Skeletal muscle tissue (tissue), 4 donors: ENCODE results near the gene FBLN1. TPM values are rescaled to one million over a fixed set of nuclear protein-coding genes. Genes with fewer than 3 reads are reported as not detected.

Experiments used
- H3K27ac ChIP-seq: one replicate; pipeline ENCODE4 v1.7.0; 2013; ENCODE audit warnings: mild to moderate bottlenecking, low read depth, low read length, inconsistent platforms
- H3K27me3 ChIP-seq, 3 donors: one replicate each; pipeline ENCODE4 v1.7.0; 2013; ENCODE audit warnings: low read length in 3 of 3; ENCODE audit not compliant: control insufficient read depth in 3 of 3, insufficient read depth in 3 of 3
- H3K36me3 ChIP-seq, 3 donors: one replicate each; pipeline ENCODE4 v1.7.0; 2013; ENCODE audit warnings: low read length in 3 of 3; ENCODE audit not compliant: control insufficient read depth in 3 of 3, insufficient read depth in 3 of 3
- H3K4me1 ChIP-seq, 3 donors: one replicate each; pipeline ENCODE4 v1.7.0; 2013; ENCODE audit warnings: low read length in 3 of 3, mild to moderate bottlenecking in 3 of 3; ENCODE audit not compliant: control insufficient read depth in 3 of 3, insufficient read depth in 3 of 3
- H3K4me3 ChIP-seq, 3 donors: one replicate each; pipeline ENCODE4 v1.7.0; 2013; ENCODE audit warnings: low read length in 3 of 3
- H3K9ac ChIP-seq, 3 donors: one replicate each; pipeline ENCODE4 v1.7.0; 2013; ENCODE audit warnings: low read length in 3 of 3, mild to moderate bottlenecking in 3 of 3, moderate library complexity in 2 of 3, low read depth in 1 of 3
- H3K9me3 ChIP-seq, 3 donors: one replicate each; pipeline ENCODE4 v1.7.0; 2013; ENCODE audit warnings: low read length in 3 of 3; ENCODE audit not compliant: control insufficient read depth in 3 of 3
- total RNA-seq: library from RNA; depleted of rRNA; stranded (reverse); fragments of >200 nt; gene quantifications from one replicate; pipeline ENCODE4 v1.2.3, GENCODE V29; 2014
- donor health status: Osteomylitis.

Gene FBLN1
- total RNA-seq, 1 donor from 2014 or later: 105 TPM

GRCh38 chr22:45583504-45583903 is 80.8 kb downstream of the FBLN1 start:
- Histone ChIP-seq H3K9me3 (no peaks in the 10 kb centered on the region), H3K27ac (no peak overlapping the region), H3K27me3 (peaks cover 8 to 17% (median 11%) of the 10 kb centered on the region in 3 donors), H3K9ac (no peak overlapping the region), H3K4me3 (no peak overlapping the region), H3K4me1 (no peaks in the 10 kb centered on the region), H3K36me3 (peaks cover 0 to 2% (median 0%) of the 10 kb centered on the region in 3 donors)

- H3K27ac ChIP-seq: no peak overlapping the region
- no peaks in the 10 kb centered on the region for H3K9me3 ChIP-seq
- no peak overlapping the region for H3K4me3 ChIP-seq
- H3K4me1 ChIP-seq: no peaks in the 10 kb centered on the region
- H3K36me3 ChIP-seq: peaks cover 0 to 2% (median 0%) of the 10 kb centered on the region in 3 donors
- peaks cover 8 to 17% (median 11%) of the 10 kb centered on the region in 3 donors for H3K27me3 ChIP-seq
- no peak overlapping the region for H3K9ac ChIP-seq
These were observed 81.5 kb downstream of the FBLN1 start for GRCh38 chr22:45584121-45584570.

- Histone ChIP-seq H3K36me3 (peaks cover 0 to 3% (median 0%) of the 10 kb centered on the region in 3 donors), H3K4me1 (no peaks in the 10 kb centered on the region), H3K27me3 (peaks cover 11 to 17% (median 11%) of the 10 kb centered on the region in 3 donors), H3K27ac (no peak overlapping the region), H3K4me3 (no peak overlapping the region), H3K9ac (no peak overlapping the region), H3K9me3 (no peaks in the 10 kb centered on the region)
These were observed 82.1 kb downstream of the FBLN1 start for GRCh38 chr22:45584621-45585436.

- H3K4me1 ChIP-seq: no peaks in the 10 kb centered on the region
- no peak overlapping the region for H3K4me3 ChIP-seq
- no peak overlapping the region for H3K27ac ChIP-seq
- no peak overlapping the region for H3K9ac ChIP-seq
- peaks cover 11 to 13% (median 11%) of the 10 kb centered on the region in 3 donors for H3K27me3 ChIP-seq
- peaks cover 0 to 4% (median 0%) of the 10 kb centered on the region in 3 donors for H3K36me3 ChIP-seq
- no peaks in the 10 kb centered on the region for H3K9me3 ChIP-seq
These were observed 82.7 kb downstream of the FBLN1 start for GRCh38 chr22:45585437-45585755.

GRCh38 chr22:45585946-45586540 is 83.4 kb downstream of the FBLN1 start:
- Histone ChIP-seq H3K9me3 (no peaks in the 10 kb centered on the region), H3K4me3 (no peak overlapping the region), H3K27ac (no peak overlapping the region), H3K4me1 (no peaks in the 10 kb centered on the region), H3K27me3 (peaks cover 11 to 13% (median 11%) of the 10 kb centered on the region in 3 donors), H3K9ac (no peak overlapping the region), H3K36me3 (peaks cover 0 to 4% (median 0%) of the 10 kb centered on the region in 3 donors)

GRCh38 chr22:45586651-45587405 is 84.1 kb downstream of the FBLN1 start:
- Histone ChIP-seq H3K27me3 (peaks cover 11 to 13% (median 11%) of the 10 kb centered on the region in 3 donors), H3K4me3 (no peak overlapping the region), H3K9ac (no peak overlapping the region), H3K9me3 (no peaks in the 10 kb centered on the region), H3K4me1 (no peaks in the 10 kb centered on the region), H3K27ac (no peak overlapping the region), H3K36me3 (peaks cover 0 to 4% (median 0%) of the 10 kb centered on the region in 3 donors)

GRCh38 chr22:45587638-45588505 is 85.2 kb downstream of the FBLN1 start:
- no peak overlapping the region for H3K4me3 ChIP-seq
- H3K9me3 ChIP-seq: no peaks in the 10 kb centered on the region
- peaks cover 0 to 2% (median 0%) of the 10 kb centered on the region in 3 donors for H3K36me3 ChIP-seq
- no peak overlapping the region for H3K9ac ChIP-seq
- peaks cover 11 to 13% (median 11%) of the 10 kb centered on the region in 3 donors for H3K27me3 ChIP-seq
- no peaks in the 10 kb centered on the region for H3K4me1 ChIP-seq
- H3K27ac ChIP-seq: no peak overlapping the region

- Histone ChIP-seq H3K9ac (no peak overlapping the region), H3K36me3 (peaks cover 0 to 2% (median 0%) of the 10 kb centered on the region in 3 donors)
These were observed 86.9 kb downstream of the FBLN1 start for GRCh38 chr22:45589556-45589955.

GRCh38 chr22:45590262-45590661 is 87.6 kb downstream of the FBLN1 start:
- peaks cover 11 to 13% (median 11%) of the 10 kb centered on the region in 3 donors for H3K27me3 ChIP-seq
- H3K9ac ChIP-seq: no peak overlapping the region
- H3K27ac ChIP-seq: no peak overlapping the region
- no peaks in the 10 kb centered on the region for H3K9me3 ChIP-seq
- no peak overlapping the region for H3K4me3 ChIP-seq
- peaks cover 0 to 2% (median 0%) of the 10 kb centered on the region in 3 donors for H3K36me3 ChIP-seq
- no peaks in the 10 kb centered on the region for H3K4me1 ChIP-seq

More at GRCh38 chr22:45589556-45589955, 86.9 kb downstream of the FBLN1 start:
- Histone ChIP-seq H3K9me3 (no peaks in the 10 kb centered on the region), H3K27me3 (peaks cover 11 to 13% (median 11%) of the 10 kb centered on the region in 3 donors), H3K27ac (no peak overlapping the region), H3K4me1 (no peaks in the 10 kb centered on the region), H3K4me3 (no peak overlapping the region)
